ENCODE measurements around the gene ADCY6.

ADCY6 gene

GRCh38 chr12:48788854-48789775 is at the start of gene ADCY6:
ADCY6 (minus strand) TSS chr12:48789089; CDS start chr12:48783434, 5,655 bp downstream.
- DNase-seq (ENCODE audit: low read depth in 2 of 2): no peak

GRCh38 chr12:48838048-48838447 is 49.2 kb upstream of the ADCY6 start:
- DNase-seq (ENCODE audit: low read depth in 2 of 2): no peak

- DNase-seq (ENCODE audit: low read depth in 2 of 2): no peak
Observed at GRCh38 chr12:48832321-48833060, 43.6 kb upstream of the ADCY6 start.

GRCh38 chr12:48831257-48831656 is 42.4 kb upstream of the ADCY6 start:
- no peak for DNase-seq (ENCODE audit: low read depth in 2 of 2)

GRCh38 chr12:48828841-48829575 is 40.1 kb upstream of the ADCY6 start:
- no peak for DNase-seq (ENCODE audit: low read depth in 2 of 2)

GRCh38 chr12:48828293-48828692 is 39.4 kb upstream of the ADCY6 start:
- DNase-seq (ENCODE audit: low read depth in 2 of 2): no peak

GRCh38 chr12:48827513-48828096 is 38.7 kb upstream of the ADCY6 start:
- no peak for DNase-seq (ENCODE audit: low read depth in 2 of 2)

- no peak for DNase-seq (ENCODE audit: low read depth in 2 of 2)
Observed at GRCh38 chr12:48827026-48827425, 38.1 kb upstream of the ADCY6 start.

GRCh38 chr12:48826209-48826855 is 37.4 kb upstream of the ADCY6 start:
- no peak for DNase-seq (ENCODE audit: low read depth in 2 of 2)

GRCh38 chr12:48824905-48825304 is 36.0 kb upstream of the ADCY6 start:
- no peak for DNase-seq (ENCODE audit: low read depth in 2 of 2)

GRCh38 chr12:48824112-48824511 is 35.2 kb upstream of the ADCY6 start:
- DNase-seq (ENCODE audit: low read depth in 2 of 2): no peak

- no peak for DNase-seq (ENCODE audit: low read depth in 2 of 2)
Observed at GRCh38 chr12:48823281-48823680, 34.4 kb upstream of the ADCY6 start.

GRCh38 chr12:48822711-48823110 is 33.8 kb upstream of the ADCY6 start:
- DNase-seq (ENCODE audit: low read depth in 2 of 2): no peak

GRCh38 chr12:48822139-48822538 is 33.2 kb upstream of the ADCY6 start:
- no peak for DNase-seq (ENCODE audit: low read depth in 2 of 2)

GRCh38 chr12:48819986-48820725 is 31.3 kb upstream of the ADCY6 start:
- no peak for DNase-seq (ENCODE audit: low read depth in 2 of 2)

- DNase-seq (ENCODE audit: low read depth in 2 of 2): no peak
Observed at GRCh38 chr12:48818831-48819590, 30.1 kb upstream of the ADCY6 start.

- peak; percentile 68 to 72 for DNase-seq (ENCODE audit: low read depth in 2 of 2)
Observed at GRCh38 chr12:48817873-48818830, 29.3 kb upstream of the ADCY6 start, which contains the start of gene CACNB3. CACNB3 (plus strand) TSS chr12:48818496; CDS start chr12:48818930, 434 bp downstream.

GRCh38 chr12:48816143-48816854 is 27.4 kb upstream of the ADCY6 start:
- DNase-seq (ENCODE audit: low read depth in 2 of 2): no peak
